Ovary (tissue), 3 donors: ENCODE results near the gene PAOX.

Experiments used
- POLR2A ChIP-seq: fragments of 450-650 bp; IDR thresholded peaks from one replicate; pipeline ENCODE4 v1.6.1; 2017; ENCODE audit warnings: antibody characterized with exemption, mild to moderate bottlenecking, moderate library complexity
- TF ChIP-seq, protein P1 (sequence below), 3 donors: fragments of 450-650 bp in 2 of 3; fragments of 200-600 bp in 1 of 3; IDR thresholded peaks; one replicate each; pipeline versions ENCODE4 v1.5.1 to v1.8.0; 2016 to 2022; ENCODE audit warnings: antibody characterized with exemption in 3 of 3, mild to moderate bottlenecking in 1 of 3
- donor health status: DM: no; HTN: no; CAD: no.

GRCh38 chr10:133364645-133365431 lies 14.2 kb upstream of the PAOX start:
- TF ChIP-seq, protein P1, sequence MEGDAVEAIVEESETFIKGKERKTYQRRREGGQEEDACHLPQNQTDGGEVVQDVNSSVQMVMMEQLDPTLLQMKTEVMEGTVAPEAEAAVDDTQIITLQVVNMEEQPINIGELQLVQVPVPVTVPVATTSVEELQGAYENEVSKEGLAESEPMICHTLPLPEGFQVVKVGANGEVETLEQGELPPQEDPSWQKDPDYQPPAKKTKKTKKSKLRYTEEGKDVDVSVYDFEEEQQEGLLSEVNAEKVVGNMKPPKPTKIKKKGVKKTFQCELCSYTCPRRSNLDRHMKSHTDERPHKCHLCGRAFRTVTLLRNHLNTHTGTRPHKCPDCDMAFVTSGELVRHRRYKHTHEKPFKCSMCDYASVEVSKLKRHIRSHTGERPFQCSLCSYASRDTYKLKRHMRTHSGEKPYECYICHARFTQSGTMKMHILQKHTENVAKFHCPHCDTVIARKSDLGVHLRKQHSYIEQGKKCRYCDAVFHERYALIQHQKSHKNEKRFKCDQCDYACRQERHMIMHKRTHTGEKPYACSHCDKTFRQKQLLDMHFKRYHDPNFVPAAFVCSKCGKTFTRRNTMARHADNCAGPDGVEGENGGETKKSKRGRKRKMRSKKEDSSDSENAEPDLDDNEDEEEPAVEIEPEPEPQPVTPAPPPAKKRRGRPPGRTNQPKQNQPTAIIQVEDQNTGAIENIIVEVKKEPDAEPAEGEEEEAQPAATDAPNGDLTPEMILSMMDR (IDR thresholded peaks at IDR 0.05): no peak
- no peak for TF ChIP-seq POLR2A
